Osteocyte (in vitro differentiated cells): ENCODE data around the gene CENPP. TPM values are rescaled to one million over a fixed set of nuclear protein-coding genes. Genes with fewer than 3 reads are reported as not detected.

Experiments
- DNase-seq: peaks from one replicate; pipeline ENCODE4 v3.0.0; 2021; ENCODE audit warnings: mixed read lengths; ENCODE audit not compliant: unreplicated experiment; ENCODE audit errors: extremely low spot score
- H3K27ac Mint-ChIP-seq: one replicate; pipeline ENCODE4 v1.8.0; 2021; ENCODE audit warnings: mild to moderate bottlenecking, mixed read lengths; ENCODE audit not compliant: unreplicated experiment
- H3K27me3 Mint-ChIP-seq: one replicate; pipeline ENCODE4 v1.8.0; 2021; ENCODE audit warnings: mixed read lengths; ENCODE audit not compliant: unreplicated experiment
- H3K36me3 Mint-ChIP-seq: one replicate; pipeline ENCODE4 v1.8.0; 2021; ENCODE audit warnings: mixed read lengths; ENCODE audit not compliant: unreplicated experiment
- H3K4me1 Mint-ChIP-seq: one replicate; pipeline ENCODE4 v1.8.0; 2021; ENCODE audit warnings: mixed read lengths; ENCODE audit not compliant: unreplicated experiment
- H3K4me3 Mint-ChIP-seq: one replicate; pipeline ENCODE4 v1.8.0; 2021; ENCODE audit warnings: mild to moderate bottlenecking, moderate library complexity, mixed read lengths; ENCODE audit not compliant: unreplicated experiment
- H3K9me3 Mint-ChIP-seq: one replicate; pipeline ENCODE4 v1.8.0; 2021; ENCODE audit warnings: mixed read lengths; ENCODE audit not compliant: unreplicated experiment
- CTCF ChIP-seq: fragments of 200-600 bp; sonication (generic); IDR thresholded peaks from 2 replicates; pipeline ENCODE4 v1.5.0; 2021; ENCODE audit warnings: antibody characterized with exemption, mild to moderate bottlenecking, moderate library complexity
- total RNA-seq: library from RNA; stranded (reverse); gene quantifications from 2 replicates; pipeline ENCODE4 v1.2.1, GENCODE V29; 2021

The CENPP gene
- total RNA-seq, 1 donor from 2014 or later = 11.6 TPM

DNA sequence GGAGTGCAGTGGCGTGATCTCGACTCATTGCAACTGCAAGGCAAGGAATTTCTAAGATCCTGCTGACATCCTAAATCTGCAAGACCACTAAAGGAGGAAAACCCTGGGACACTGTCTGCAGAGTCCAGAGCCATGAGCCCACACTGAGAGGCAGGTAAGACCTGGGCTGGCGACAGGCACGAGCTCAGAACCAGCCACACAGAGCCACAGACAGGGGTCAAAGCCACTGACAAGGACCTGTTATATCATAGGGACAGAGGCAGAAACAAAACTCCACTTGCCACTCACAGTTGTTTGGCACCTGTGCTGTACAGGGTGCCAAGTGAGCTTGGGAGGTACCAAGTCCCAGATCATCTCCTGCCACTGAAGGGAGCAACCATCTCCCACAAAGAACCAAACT, 310.0 kb downstream of the CENPP start:
- no peak overlapping the region for H3K4me3 Mint-ChIP-seq
- no peaks in the 10 kb centered on the region for H3K9me3 Mint-ChIP-seq
- H3K27me3 Mint-ChIP-seq = no peaks in the 10 kb centered on the region
- peak overlapping the region; percentile 62 for H3K27ac Mint-ChIP-seq
- no peak for TF ChIP-seq CTCF
- H3K36me3 Mint-ChIP-seq = peaks cover 30% of the 10 kb centered on the region
- peaks cover 15% of the 10 kb centered on the region for H3K4me1 Mint-ChIP-seq
- DNase-seq = peak; percentile 68

DNA sequence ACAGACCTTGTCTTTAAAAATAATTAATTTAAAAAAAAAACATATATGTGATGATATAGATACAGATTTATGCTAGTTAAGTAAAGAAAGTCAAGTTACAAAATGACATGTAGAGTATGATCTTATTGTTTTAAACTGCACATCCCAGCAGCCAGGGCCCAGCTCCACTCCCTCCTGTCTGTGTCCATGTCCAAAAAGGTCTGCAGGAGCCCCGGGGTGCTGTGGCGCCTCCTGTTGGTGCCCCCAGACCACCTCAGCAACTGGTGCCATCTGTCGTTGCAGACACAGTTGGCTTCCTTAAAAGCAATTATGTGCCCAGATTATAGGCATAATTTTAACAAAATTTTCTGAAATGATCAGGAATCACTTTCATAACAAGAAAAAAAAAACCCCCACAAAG, 310.9 kb downstream of the CENPP start:
- no peak overlapping the region for H3K4me3 Mint-ChIP-seq
- TF ChIP-seq CTCF = no peak
- peaks cover 15% of the 10 kb centered on the region for H3K4me1 Mint-ChIP-seq
- no peaks in the 10 kb centered on the region for H3K9me3 Mint-ChIP-seq
- peak; percentile 56 for DNase-seq
- H3K27me3 Mint-ChIP-seq = no peaks in the 10 kb centered on the region
- H3K27ac Mint-ChIP-seq = no peak overlapping the region
- peaks cover 34% of the 10 kb centered on the region for H3K36me3 Mint-ChIP-seq

- H3K27me3 Mint-ChIP-seq = no peaks in the 10 kb centered on the region
- no peaks in the 10 kb centered on the region for H3K9me3 Mint-ChIP-seq
- DNase-seq = peak; percentile 67
- peaks cover 37% of the 10 kb centered on the region for H3K36me3 Mint-ChIP-seq
- H3K27ac Mint-ChIP-seq = no peak overlapping the region
- no peak overlapping the region for H3K4me3 Mint-ChIP-seq
- peaks cover 11% of the 10 kb centered on the region for H3K4me1 Mint-ChIP-seq
- TF ChIP-seq CTCF = no peak
Observed at GRCh38 chr9:92637326-92637725, 311.6 kb downstream of the CENPP start.

DNA sequence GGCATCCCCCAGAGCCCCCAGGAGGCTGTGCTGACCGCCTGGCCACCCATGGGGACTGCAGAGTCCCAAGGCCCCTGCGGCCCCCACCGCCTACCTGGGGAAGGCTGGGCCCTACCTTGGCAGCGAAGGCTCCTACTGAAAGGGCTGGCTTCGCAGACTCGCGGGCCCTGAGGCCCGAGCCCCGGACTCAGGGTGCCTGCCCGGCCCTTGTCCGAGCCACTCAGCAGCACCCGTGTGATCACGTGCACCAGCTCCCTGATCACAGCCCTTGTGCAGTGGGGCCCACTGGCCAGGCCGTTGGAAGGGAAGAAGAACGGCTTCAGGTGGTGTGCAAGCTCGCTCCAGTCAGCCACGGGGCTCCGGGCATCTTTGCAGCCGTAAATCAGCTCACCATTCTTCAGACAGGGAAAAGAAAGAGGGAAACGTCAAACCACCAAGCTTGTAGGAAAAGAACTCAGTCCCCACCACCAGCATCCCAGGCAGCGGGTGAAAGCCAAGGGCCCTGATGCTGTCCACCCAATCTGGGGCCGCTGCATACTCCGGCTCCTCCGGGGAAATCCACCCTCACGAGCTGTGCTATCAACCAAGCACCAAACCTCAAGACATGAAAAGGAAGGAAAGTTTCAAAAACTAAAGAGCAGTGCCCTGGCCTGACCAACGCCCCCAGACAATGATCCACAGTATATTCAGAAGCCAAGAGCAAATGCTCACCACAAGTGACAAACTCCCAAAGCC, 312.3 kb downstream of the CENPP start:
- Mint-ChIP-seq H3K27ac (no peak overlapping the region), H3K9me3 (no peaks in the 10 kb centered on the region), H3K4me1 (peaks cover 11% of the 10 kb centered on the region), H3K27me3 (no peaks in the 10 kb centered on the region), H3K4me3 (no peak overlapping the region), H3K36me3 (peaks cover 35% of the 10 kb centered on the region)
- TF ChIP-seq CTCF = no peak
- peak; percentile 82 for DNase-seq

- Mint-ChIP-seq H3K27me3 (no peaks in the 10 kb centered on the region), H3K4me3 (no peak overlapping the region), H3K36me3 (peaks cover 35% of the 10 kb centered on the region), H3K9me3 (no peaks in the 10 kb centered on the region), H3K27ac (no peak overlapping the region), H3K4me1 (peaks cover 11% of the 10 kb centered on the region)
- no peak for TF ChIP-seq CTCF
- peak; percentile 75 for DNase-seq
Observed at GRCh38 chr9:92638621-92639101, 312.9 kb downstream of the CENPP start.
